Measurements from ENCODE around the gene FZD4.

The FZD4 gene

GRCh38 chr11:86904001-86904400 is 51.2 kb downstream of the FZD4 start:
- DNase-seq = no peak

GRCh38 chr11:86902345-86902744 is 52.9 kb downstream of the FZD4 start:
- no peak for DNase-seq

GRCh38 chr11:86901599-86901998 is 53.6 kb downstream of the FZD4 start:
- DNase-seq = no peak

- DNase-seq = no peak
Observed at GRCh38 chr11:86900162-86900561, 55.0 kb downstream of the FZD4 start.

GRCh38 chr11:86898689-86899088 is 56.5 kb downstream of the FZD4 start:
- DNase-seq = no peak

- no peak for DNase-seq
Observed at GRCh38 chr11:86896441-86896841, 58.8 kb downstream of the FZD4 start.

All from NCI-H524 treated with DMSO at 0.1 percent for 48 hours (cell line).